ENCODE measurements around the gene JMJD4. TPM values are rescaled to one million over a fixed set of nuclear protein-coding genes. Genes with fewer than 3 reads are reported as not detected.
A peak's percentile ranks its signal among the peaks of the same experiment; 100 is the strongest.

The JMJD4 gene
- total and polyA plus RNA-seq, 12 donors = 8.6 to 57.5 (median 27.5) TPM

DNA sequence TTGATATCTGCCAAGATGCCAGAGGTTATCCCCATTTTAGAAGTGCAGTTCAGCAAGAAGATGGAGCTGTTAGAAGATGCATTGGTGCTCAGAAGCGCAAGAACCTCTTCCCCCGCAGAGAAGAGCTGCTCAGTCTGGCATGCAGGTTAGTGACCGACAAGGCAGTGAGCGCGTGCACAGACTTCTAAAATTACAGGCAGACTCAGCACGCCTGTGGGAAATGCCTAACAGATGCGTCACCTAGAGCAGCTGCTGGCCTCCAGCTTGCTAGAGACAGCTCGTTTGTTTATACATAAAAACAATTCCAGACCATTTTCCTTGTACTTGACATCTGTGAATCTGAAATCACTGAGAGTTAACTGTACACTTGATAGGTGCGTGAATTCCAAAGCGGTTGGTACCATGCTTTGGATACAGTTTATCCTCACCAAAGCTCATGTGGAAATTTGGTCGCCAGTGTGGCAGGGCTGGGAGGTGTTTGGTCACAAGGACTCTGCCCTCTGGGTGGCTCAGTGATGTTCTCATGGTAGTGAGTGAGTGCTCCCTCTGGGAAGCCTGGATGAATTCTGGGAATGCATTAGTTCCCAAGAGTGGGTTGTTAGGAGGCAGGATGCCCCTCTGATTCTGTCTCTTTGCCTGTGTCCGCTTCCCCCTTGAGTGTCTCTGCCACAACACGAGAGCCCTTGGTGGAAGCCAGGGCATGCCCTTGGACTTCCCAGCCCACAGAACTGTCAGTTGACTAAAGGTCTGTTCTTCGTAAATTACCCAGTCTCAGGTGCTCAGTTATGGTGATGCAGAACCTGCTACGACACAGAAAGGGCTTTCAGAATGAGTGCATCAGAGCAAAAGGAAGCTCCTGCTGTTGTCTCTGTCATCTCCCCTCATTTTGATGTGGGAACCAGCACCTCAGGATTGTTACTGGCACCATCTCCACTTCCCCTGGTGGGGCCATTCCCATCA, 24.5 kb upstream of the JMJD4 start:
- WGBS, 4 donors = 85 to 92% (median 88%) methylated on average over 13 to 15 of the region's 15 CpGs
- no peaks in the 10 kb centered on the region for H3K27me3 ChIP-seq
- H3K4me3 ChIP-seq = no peak overlapping the region
- H3K9me3 ChIP-seq (replicated peaks in 1 of 3) = no peaks in the 10 kb centered on the region
- intact Hi-C loops (cut with DNase I) = loop anchor here (5.0 to 10.0 kb wide), 2 partner anchors 188 to 275 kb away; partner anchors contain the start of gene WNT9A (in 1 of the 2)
- peak in 2 of 7 donors; percentile 35 to 36 for DNase-seq
- H3K4me1 ChIP-seq (replicated peaks in 1 of 2) = peaks cover 2 to 30% of the 10 kb centered on the region in 2 donors
- H3K36me3 ChIP-seq (replicated peaks in 1 of 2) = peaks cover 0 to 33% of the 10 kb centered on the region in 2 donors
- H3K27ac ChIP-seq = peak overlapping the region in 2 of 5 donors; percentile 6 to 30
- TF ChIP-seq POLR2A (IDR thresholded peaks at IDR 0.05) = no peak
- TF ChIP-seq, protein P1, sequence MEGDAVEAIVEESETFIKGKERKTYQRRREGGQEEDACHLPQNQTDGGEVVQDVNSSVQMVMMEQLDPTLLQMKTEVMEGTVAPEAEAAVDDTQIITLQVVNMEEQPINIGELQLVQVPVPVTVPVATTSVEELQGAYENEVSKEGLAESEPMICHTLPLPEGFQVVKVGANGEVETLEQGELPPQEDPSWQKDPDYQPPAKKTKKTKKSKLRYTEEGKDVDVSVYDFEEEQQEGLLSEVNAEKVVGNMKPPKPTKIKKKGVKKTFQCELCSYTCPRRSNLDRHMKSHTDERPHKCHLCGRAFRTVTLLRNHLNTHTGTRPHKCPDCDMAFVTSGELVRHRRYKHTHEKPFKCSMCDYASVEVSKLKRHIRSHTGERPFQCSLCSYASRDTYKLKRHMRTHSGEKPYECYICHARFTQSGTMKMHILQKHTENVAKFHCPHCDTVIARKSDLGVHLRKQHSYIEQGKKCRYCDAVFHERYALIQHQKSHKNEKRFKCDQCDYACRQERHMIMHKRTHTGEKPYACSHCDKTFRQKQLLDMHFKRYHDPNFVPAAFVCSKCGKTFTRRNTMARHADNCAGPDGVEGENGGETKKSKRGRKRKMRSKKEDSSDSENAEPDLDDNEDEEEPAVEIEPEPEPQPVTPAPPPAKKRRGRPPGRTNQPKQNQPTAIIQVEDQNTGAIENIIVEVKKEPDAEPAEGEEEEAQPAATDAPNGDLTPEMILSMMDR (IDR thresholded peaks at IDR 0.05) = no peak

GRCh38 chr1:227758366-227758765, 23.3 kb upstream of the JMJD4 start:
- Histone ChIP-seq H3K27ac (no peak overlapping the region), H3K27me3 (no peaks in the 10 kb centered on the region), H3K36me3 (replicated peaks in 1 of 2) (peaks cover 0 to 26% of the 10 kb centered on the region in 2 donors), H3K9me3 (replicated peaks in 1 of 3) (no peaks in the 10 kb centered on the region), H3K4me3 (no peak overlapping the region), H3K4me1 (replicated peaks in 1 of 2) (peaks cover 7 to 33% of the 10 kb centered on the region in 2 donors)
- 82 to 89% (median 85%) methylated on average over 6 of the region's 6 CpGs for WGBS, 4 donors
- intact Hi-C loops (cut with DNase I) = no loop called here
- DNase-seq = no peak
- TF ChIP-seq, protein P1 (IDR thresholded peaks at IDR 0.05) = no peak
- no peak for TF ChIP-seq POLR2A (IDR thresholded peaks at IDR 0.05)

GRCh38 chr1:227757781-227758180, 22.7 kb upstream of the JMJD4 start:
- 70 to 92% (median 79%) methylated on average over 2 of the region's 2 CpGs for WGBS, 4 donors
- H3K4me3 ChIP-seq = no peak overlapping the region
- no peaks in the 10 kb centered on the region for H3K9me3 ChIP-seq (replicated peaks in 1 of 3)
- no peak for DNase-seq
- H3K4me1 ChIP-seq (replicated peaks in 1 of 2) = peaks cover 7 to 31% of the 10 kb centered on the region in 2 donors
- no peak overlapping the region for H3K27ac ChIP-seq
- no peaks in the 10 kb centered on the region for H3K27me3 ChIP-seq
- intact Hi-C loops (cut with DNase I) = no loop called here
- H3K36me3 ChIP-seq (replicated peaks in 1 of 2) = peaks cover 0 to 26% of the 10 kb centered on the region in 2 donors
- TF ChIP-seq, protein P1 (IDR thresholded peaks at IDR 0.05) = no peak
- TF ChIP-seq POLR2A (IDR thresholded peaks at IDR 0.05) = no peak

DNA sequence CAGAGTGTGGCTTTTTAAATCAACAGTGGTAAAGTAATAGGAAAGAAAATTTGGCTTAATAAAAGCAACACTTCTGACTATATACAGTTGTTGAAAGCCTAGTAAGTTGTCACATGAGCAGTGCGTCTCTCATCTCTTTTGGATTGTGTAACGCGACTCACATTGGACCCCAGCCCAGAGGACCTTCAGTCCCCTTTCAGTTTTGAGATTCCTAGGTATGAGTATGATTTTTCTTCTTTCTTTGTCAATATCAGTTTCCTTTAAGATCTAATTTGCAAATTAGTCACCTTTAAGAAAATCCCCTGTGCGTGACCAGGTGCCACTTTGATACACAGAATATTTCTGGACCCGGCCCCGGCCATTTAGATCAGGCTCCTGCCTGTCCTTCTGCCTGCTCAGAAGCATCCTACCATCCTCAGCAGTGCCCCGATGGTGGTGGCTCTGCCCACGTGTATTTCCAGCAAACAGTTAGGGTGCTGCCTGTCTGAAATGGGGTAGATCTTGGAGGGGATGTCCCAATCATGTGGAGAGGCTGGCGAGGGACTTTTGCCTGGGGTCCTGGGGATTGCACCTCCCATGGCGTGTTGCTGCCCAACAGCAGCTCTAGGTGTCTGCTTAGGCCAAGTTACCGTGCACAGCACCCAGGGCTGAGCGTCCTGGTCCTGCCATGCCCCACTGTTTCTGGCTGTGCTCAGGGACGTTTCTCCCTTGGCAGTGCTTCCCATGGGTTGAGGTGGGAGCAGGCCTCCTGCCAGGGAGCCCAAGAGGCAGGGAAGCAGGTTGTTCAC, 21.3 kb upstream of the JMJD4 start:
- peak overlapping the region in 3 of 5 donors; percentile 31 to 75 (median 68) for H3K27ac ChIP-seq

More for the DNA sequence above, 21.3 kb upstream of the JMJD4 start:
- DNase-seq = peak in 5 of 7 donors; percentile 59 to 83 (median 71)
- H3K27me3 ChIP-seq = no peaks in the 10 kb centered on the region
- intact Hi-C loops (cut with DNase I) = no loop called here
- 62 to 78% (median 77%) methylated on average over 12 to 13 of the region's 13 CpGs for WGBS, 4 donors
- TF ChIP-seq, protein P1 (IDR thresholded peaks at IDR 0.05) = no peak
- no peak for TF ChIP-seq POLR2A (IDR thresholded peaks at IDR 0.05)
- no peak overlapping the region for H3K4me3 ChIP-seq
- no peaks in the 10 kb centered on the region for H3K9me3 ChIP-seq (replicated peaks in 1 of 3)
- H3K36me3 ChIP-seq (replicated peaks in 1 of 2) = peaks cover 0 to 22% of the 10 kb centered on the region in 2 donors
- H3K4me1 ChIP-seq (replicated peaks in 1 of 2) = peaks cover 4 to 23% of the 10 kb centered on the region in 2 donors

Measured in adrenal gland (tissue), 12 donors.